Stimulated activated CD8-positive, alpha-beta memory T cell treated with anti-CD3 and anti-CD28 coated beads, Interleukin-15, amount 100 ng/mL, for 1 hour (primary cell): ENCODE results near the gene ROR2.

ENCODE experiments used
- DNase-seq: peaks from one replicate; pipeline ENCODE4 v3.0.0-alpha.2; 2020; ENCODE audit warnings: low read depth

Gene ROR2

DNA sequence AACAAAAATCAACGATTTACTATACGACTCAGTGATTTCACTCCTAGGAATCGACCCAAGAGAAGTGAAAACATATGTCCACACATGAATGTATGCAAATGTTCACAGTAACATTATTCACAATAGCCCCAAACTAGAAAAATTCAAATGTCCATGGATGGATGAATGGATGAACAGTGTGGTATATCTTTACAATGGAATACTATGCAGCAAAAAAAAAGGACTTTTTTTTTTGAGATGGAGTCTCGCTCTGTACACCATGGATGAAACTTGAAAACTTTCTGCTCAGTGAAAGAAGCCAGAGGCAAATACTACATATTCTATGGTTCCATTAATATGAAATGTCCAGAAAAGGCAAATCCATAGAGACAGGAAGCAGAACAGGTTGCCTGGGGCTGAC lies 233.8 kb downstream of the ROR2 start:
- DNase-seq = no peak

DNA sequence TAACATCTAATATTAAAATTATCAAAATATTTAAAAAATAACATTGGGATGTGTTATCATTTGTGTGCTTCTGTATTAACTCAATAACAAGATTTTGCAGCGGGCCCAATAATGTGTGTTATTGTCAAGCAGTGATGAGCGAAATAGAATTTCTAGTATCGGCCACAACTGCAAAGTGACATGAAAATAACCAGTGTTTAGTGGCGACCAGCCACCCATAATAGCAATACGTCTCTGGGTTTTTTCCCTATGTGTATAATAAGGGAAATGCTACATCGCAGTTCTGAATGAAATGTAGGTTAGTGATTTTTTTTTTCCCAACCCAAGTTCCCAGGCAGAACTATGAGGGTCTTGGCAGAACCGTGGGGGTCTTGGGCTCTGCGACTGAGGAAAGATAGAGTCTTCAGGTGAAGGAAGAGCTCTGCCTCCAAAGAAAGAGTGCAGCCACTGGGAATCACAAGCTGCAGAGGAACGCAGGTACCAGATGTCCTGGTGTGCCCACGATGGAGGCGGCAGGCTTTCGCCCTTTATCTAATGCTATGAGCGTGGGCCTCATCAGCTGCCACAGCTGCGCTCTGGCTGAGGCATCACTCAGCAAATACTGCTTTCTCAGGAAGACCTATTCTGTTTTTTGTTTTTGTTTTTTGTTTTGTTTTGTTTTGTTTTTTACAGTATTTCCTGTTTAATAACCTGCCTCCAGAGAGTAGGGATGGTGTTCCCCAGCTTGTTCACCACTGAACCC lies 235.0 kb downstream of the ROR2 start:
- no peak for DNase-seq

- no peak for DNase-seq
Observed at GRCh38 chr9:91714020-91714806, 235.8 kb downstream of the ROR2 start.

- DNase-seq = no peak
Observed at GRCh38 chr9:91712811-91713210, 237.2 kb downstream of the ROR2 start.

DNA sequence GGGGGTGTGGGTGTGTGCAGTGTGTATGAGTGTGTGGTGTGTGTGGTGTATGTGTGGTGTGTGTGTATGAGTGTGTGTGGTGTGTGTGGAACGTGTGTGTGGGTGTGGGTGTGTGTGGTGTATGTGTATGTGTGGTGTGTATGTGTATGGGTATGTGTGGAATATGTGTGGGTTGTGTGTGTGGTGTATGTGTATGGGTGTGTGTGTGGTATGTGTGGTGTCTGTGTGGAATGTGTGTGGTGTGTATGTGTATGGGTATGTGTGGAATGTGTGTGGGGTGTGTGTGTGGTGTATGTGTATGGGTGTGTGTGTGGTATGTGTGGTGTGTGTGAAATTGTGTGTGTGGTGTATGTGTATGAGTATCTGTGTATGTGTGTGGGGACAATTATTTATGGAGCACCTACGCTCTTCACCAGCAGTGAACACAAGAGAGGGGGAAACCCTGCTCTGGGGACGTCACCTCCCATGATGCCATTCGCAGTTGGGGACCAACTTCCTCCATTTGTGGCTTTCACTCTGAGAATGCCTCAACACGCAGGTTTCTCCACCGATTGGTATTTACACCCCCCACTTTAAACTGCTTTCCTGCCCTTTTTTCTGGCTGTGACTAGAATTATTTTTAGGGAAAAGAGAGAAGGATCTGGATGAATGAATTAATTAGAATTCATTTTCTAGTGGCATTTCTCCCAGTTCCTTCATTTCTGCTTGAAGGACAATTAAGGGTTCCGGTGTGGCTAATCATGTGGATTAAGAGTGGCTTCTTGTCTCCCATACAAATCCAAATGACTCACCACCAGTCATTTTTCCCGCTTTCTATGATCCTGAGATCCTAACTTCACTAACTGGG lies 238.1 kb downstream of the ROR2 start:
- peak; percentile 24 for DNase-seq

DNA sequence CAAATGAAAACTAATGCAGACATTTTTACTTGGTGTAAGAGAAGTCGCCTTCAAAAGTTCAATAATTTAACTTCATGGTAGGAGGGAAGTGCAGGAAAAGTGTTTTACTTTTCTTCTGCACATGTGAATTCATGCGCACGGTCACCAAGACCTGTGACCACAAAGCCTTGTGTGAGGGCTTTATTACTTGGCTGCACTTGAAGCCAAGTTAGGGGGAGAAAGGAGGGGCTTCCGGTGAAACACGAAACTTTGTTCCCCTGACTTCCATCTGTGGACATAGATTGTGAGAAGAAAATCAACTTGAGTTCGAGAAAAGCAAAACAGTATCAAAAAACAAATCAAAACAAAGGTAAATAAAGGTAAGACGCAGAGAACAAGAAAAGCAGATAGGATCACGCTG lies 239.9 kb downstream of the ROR2 start:
- no peak for DNase-seq

GRCh38 chr9:91705386-91705785 lies 244.6 kb downstream of the ROR2 start:
- no peak for DNase-seq

- DNase-seq = no peak
Observed at GRCh38 chr9:91700475-91700874, 249.6 kb downstream of the ROR2 start.

DNA sequence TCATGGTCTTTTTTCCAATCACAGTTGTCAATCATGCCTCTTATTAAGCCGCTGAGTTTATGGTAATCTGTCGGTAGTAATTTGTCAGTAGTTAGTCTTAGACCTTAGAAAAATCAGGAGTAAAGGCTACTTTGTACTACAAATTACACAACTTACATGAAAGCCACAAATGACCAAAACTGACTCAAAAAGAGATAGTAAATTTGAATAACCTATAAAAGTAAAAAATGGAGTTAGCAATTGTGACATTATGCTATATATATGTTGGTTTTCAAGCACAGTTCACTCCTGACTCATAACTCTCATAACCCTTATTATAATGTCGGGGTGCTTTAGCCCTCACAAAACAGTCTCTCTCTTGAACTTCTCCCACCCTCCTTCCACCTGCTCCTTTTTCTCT lies 251.8 kb downstream of the ROR2 start:
- DNase-seq = no peak

DNA sequence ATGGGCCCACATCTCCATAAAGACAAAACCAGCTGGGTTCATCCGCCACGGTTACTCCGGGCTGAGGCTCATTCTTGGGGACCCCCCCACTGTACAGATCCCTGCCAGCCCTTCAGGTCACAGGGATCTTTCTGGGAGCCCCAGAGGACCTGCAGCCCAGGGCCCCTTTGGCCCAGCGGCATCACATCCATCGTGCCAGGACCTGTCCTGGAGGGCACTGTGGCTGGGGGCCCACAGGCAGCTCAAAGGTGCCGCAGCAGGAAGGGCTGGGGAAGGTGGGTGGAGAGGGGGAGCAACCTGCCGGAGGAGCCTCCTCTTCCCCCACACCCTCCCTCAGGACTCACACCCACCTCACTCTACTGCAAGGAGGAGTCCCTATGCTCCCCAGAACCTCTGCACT lies 252.8 kb downstream of the ROR2 start:
- no peak for DNase-seq

DNA sequence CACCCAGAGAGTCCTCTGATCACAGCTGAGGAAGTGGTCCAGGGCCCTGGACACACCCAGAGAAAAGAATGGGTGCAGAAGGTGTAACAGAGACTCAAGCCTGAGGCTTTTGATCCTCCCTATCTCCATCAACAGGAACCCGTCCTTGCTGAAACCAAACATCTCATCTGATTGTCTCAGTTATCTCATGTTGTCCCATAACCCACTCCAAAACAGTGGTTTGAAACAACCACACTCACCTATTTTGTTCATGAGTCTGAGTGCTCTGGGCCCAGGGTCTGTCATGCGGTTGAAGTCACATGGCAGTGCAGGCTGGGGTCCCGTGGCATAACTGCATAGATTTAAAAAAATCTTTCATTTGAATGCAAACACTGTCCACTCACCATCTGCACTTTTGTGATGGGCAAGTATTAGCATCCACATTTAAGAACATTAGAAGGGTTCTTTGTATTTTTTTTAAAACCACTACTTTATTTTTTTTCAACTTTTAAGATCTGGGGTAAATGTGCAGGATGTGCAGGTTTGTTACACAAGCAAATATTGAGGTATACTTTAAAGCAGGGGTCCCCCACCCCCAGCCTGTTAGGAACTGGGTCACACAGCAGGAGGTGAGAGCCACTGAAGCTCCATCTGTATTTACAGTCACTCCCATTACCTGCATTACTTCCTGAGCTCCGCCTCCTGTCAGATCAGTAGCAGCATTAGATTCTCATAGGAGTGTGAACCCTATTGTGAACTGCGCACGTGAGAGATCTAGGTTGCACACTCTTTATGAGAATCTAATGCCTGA lies 255.8 kb downstream of the ROR2 start:
- DNase-seq = no peak

- DNase-seq = no peak
Observed at GRCh38 chr9:91693226-91693625, 256.8 kb downstream of the ROR2 start.

DNA sequence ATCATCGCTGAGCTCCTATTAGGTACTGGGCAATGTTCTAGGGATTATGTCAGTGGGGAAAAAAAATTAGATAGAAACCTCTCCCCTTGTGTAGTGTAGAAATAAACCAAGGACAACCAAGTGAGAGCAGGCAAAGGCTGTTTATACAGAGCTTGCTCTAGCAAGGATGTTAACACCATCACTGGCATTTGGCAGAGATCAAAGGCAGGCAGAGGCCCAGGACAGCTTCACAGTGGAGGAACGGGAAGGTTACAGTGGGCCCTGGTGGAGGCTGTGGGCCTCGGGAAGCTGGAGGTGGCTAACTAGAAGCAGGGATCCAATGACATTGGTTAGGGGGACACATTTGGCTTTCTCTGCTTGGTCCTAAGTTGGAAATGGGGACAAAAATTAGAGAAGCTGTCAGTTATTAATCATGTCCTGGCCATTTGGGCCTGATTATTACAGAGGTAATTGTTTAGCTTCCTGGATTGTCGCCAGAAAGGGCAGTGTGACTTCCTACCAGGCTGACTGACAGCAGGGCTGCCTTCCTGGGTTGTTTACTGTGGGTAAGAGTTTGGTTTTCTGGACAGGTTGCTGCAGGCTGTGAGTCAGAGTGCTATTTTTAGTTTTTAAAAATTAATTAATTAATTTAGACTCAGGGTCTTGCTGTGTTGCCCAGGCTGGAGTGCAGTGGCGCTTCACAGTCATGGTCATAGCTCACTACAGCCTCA lies 259.3 kb downstream of the ROR2 start:
- DNase-seq = no peak

DNA sequence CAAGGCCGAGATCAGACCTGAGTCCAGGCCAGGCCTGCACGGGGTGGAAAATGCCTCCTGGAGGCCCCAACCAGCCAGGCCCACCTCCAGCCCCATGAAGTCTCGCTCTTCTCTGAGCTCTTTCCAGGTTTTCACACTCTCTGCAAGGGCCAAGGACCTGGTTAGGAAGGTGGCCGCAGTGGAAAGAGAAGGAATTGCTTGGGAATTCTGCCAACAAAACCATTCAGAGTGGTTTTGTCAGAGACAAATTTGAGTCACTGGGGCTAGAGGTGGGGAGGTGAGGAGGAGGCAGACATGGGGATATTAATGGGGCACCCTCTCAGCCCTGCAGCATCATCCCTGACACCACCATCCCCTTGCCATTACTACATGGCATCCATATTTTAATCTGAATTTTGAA lies 261.0 kb downstream of the ROR2 start:
- DNase-seq = no peak

DNA sequence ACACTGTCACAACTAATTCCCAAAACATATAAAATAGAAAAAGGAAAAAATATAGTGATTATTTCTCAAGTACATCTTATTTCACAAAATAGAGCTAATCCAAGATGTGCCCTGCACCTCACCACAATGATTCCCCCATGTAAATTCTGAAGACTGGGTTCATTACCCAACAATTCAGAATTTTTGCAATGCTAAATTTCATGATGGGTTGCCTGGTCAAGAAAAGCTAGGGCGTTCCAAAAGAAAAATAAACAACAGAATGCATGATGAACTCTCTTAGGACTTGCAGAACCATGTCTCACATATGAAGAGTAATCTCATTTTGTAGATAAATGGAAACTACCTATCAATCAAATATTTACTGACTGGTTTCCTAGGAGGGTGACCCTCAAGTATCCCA lies 266.8 kb downstream of the ROR2 start:
- DNase-seq = no peak

DNA sequence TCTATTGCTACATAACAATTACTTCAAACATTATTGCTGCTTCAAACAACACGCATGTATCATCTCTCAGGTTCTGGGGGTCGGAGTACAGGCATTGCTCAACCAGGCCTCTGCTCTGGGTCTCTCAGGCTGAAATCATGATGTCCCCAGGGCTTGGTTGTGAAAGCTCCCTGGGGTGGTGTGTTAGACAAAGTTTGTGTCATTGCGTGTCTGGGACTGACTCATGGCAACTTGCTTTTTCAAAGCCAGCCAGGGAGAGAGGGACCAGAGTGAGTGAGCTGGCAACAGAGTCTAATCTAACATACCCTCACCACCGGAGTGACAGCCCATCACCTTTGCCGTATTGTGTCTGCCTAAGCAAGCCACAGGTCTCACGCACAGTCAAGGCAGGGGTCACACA lies 267.2 kb downstream of the ROR2 start:
- no peak for DNase-seq

DNA sequence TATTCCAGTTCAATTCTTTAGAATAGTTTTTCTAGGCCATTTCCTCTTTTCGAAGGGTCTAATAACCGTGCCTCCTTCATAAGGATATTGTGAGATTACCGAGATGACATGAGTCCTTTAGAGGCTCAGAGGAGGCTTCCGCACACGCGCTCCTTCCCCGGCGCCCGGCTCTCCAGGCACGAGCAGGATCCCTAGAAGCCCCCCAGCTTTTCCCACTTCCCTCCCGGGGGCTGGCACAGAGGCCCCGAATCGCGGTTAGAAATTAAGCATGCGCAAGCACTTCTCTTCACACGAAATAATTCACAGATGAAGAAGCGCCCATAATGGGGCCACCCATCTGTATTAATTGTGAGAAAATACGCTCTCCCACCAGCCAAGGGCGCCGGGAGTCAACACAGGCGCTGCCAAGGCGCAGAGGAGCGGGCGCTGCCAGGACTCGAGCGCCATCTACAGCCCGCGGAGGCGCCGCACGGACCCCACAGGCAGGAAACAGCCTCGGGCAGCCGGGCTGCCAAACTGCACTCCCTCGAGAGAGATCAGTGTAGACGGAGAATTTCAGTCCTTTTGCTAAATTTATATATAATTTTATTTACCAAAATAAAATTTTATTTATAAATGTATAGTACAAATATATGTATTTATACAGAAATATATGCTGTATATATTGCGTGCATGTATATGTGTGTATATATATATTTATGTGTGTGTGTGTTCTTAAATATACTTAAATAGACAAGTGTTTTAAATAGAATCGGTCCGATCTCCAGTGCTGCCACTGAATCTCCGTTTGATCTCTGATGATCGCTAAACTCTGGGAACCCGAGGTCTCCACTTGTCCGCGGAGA lies 268.3 kb downstream of the ROR2 start:
- peak; percentile 34 for DNase-seq

- DNase-seq = no peak
Observed at GRCh38 chr9:91680998-91681397, 269.0 kb downstream of the ROR2 start.

DNA sequence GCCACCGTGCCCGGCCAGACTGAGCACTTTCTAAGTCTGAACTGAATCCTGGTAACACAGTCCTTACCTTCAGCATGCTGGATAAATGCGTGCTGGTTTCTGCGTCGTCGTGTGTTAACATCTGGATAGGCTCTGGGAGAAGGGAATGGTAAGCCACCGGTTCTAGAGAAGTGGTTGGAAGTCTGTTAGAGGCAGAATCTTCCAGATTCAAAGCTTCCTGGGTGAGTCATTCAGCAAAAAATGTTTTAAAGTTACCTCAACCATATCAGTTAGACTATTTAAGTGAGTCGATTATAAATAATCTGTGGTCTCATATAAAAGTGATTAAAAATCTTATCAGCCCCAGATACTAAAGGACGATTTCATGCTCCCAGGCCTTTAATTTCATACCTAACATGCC lies 269.9 kb downstream of the ROR2 start:
- DNase-seq = no peak

GRCh38 chr9:91678807-91679580 lies 271.0 kb downstream of the ROR2 start:
- no peak for DNase-seq
